Activated CD4-positive, alpha-beta T cell treated with anti-CD3 and anti-CD28 coated beads, Interleukin-2, amount 10 ng/mL, durations not matched to agents 24 days and 14 days (primary cell): ENCODE results near the gene LUZP2. TPM values are rescaled to one million over a fixed set of nuclear protein-coding genes. Genes with fewer than 3 reads are reported as not detected.

ENCODE experiments used
- DNase-seq: peaks from one replicate; pipeline ENCODE4 v3.0.0; 2022
- H3K27ac Mint-ChIP-seq: one replicate; pipeline ENCODE4 v1.8.0; 2022; ENCODE audit warnings: mild to moderate bottlenecking, mixed read lengths
- H3K27me3 Mint-ChIP-seq: one replicate; pipeline ENCODE4 v1.8.0; 2022; ENCODE audit warnings: mixed read lengths
- H3K36me3 Mint-ChIP-seq: one replicate; pipeline ENCODE4 v1.8.0; 2022; ENCODE audit warnings: low read depth, mild to moderate bottlenecking, mixed read lengths
- H3K4me1 Mint-ChIP-seq: one replicate; pipeline ENCODE4 v1.8.0; 2021; ENCODE audit warnings: mixed read lengths
- H3K4me3 Mint-ChIP-seq: one replicate; pipeline ENCODE4 v1.8.0; 2022; ENCODE audit warnings: mild to moderate bottlenecking, moderate library complexity, mixed read lengths
- H3K9me3 Mint-ChIP-seq: one replicate; pipeline ENCODE4 v1.8.0; 2021; ENCODE audit warnings: mixed read lengths
- intact Hi-C: fragments of 100-400 bp; cut with micrococcal nuclease; formaldehyde crosslinking; loops from one replicate; pipeline ENCODE4 v1.15.1; 2023
- total RNA-seq: library from RNA; stranded (reverse); gene quantifications from 2 replicates; pipeline ENCODE4 v1.2.3, GENCODE V29; 2022

Gene LUZP2
- total RNA-seq, 1 donor from 2014 or later = not detected

GRCh38 chr11:24628224-24628776, 131.4 kb downstream of the LUZP2 start:
- intact Hi-C loops = no loop called here
- Mint-ChIP-seq H3K4me1 (no peaks in the 10 kb centered on the region), H3K4me3 (no peak overlapping the region), H3K9me3 (no peaks in the 10 kb centered on the region), H3K27ac (no peak overlapping the region), H3K36me3 (no peaks in the 10 kb centered on the region), H3K27me3 (no peaks in the 10 kb centered on the region)
- DNase-seq = no peak

GRCh38 chr11:24634606-24635160, 137.8 kb downstream of the LUZP2 start:
- Mint-ChIP-seq H3K27ac (no peak overlapping the region), H3K4me3 (no peak overlapping the region), H3K4me1 (no peaks in the 10 kb centered on the region), H3K27me3 (no peaks in the 10 kb centered on the region), H3K9me3 (no peaks in the 10 kb centered on the region), H3K36me3 (no peaks in the 10 kb centered on the region)
- no peak for DNase-seq
- intact Hi-C loops = no loop called here

GRCh38 chr11:24635588-24636290, 138.9 kb downstream of the LUZP2 start:
- intact Hi-C loops = no loop called here
- DNase-seq = no peak
- Mint-ChIP-seq H3K4me1 (no peaks in the 10 kb centered on the region), H3K4me3 (no peak overlapping the region), H3K27me3 (no peaks in the 10 kb centered on the region), H3K27ac (no peak overlapping the region), H3K9me3 (no peaks in the 10 kb centered on the region), H3K36me3 (no peaks in the 10 kb centered on the region)

- H3K36me3 Mint-ChIP-seq = no peaks in the 10 kb centered on the region
- H3K27me3 Mint-ChIP-seq = no peaks in the 10 kb centered on the region
- intact Hi-C loops = no loop called here
- H3K9me3 Mint-ChIP-seq = no peaks in the 10 kb centered on the region
- no peak for DNase-seq
- H3K27ac Mint-ChIP-seq = no peak overlapping the region
- no peak overlapping the region for H3K4me3 Mint-ChIP-seq
- H3K4me1 Mint-ChIP-seq = no peaks in the 10 kb centered on the region
Measured at GRCh38 chr11:24636291-24636629, 139.4 kb downstream of the LUZP2 start.

- Mint-ChIP-seq H3K9me3 (no peaks in the 10 kb centered on the region), H3K36me3 (no peaks in the 10 kb centered on the region), H3K27ac (no peak overlapping the region), H3K27me3 (no peaks in the 10 kb centered on the region), H3K4me1 (no peaks in the 10 kb centered on the region), H3K4me3 (no peak overlapping the region)
- DNase-seq = no peak
- intact Hi-C loops = no loop called here
Measured at GRCh38 chr11:24637520-24637919, 140.7 kb downstream of the LUZP2 start.

- intact Hi-C loops = no loop called here
Measured at GRCh38 chr11:24642648-24643047, 145.8 kb downstream of the LUZP2 start.

GRCh38 chr11:24645563-24645962, 148.7 kb downstream of the LUZP2 start:
- no peak for DNase-seq
- no peaks in the 10 kb centered on the region for H3K36me3 Mint-ChIP-seq
- no peaks in the 10 kb centered on the region for H3K4me1 Mint-ChIP-seq
- H3K9me3 Mint-ChIP-seq = no peaks in the 10 kb centered on the region
- no peaks in the 10 kb centered on the region for H3K27me3 Mint-ChIP-seq
- H3K4me3 Mint-ChIP-seq = no peak overlapping the region
- intact Hi-C loops = no loop called here
- no peak overlapping the region for H3K27ac Mint-ChIP-seq

More at GRCh38 chr11:24642648-24643047, 145.8 kb downstream of the LUZP2 start:
- H3K9me3 Mint-ChIP-seq = no peaks in the 10 kb centered on the region
- no peak overlapping the region for H3K4me3 Mint-ChIP-seq
- H3K27ac Mint-ChIP-seq = no peak overlapping the region
- H3K27me3 Mint-ChIP-seq = no peaks in the 10 kb centered on the region
- no peak for DNase-seq
- H3K36me3 Mint-ChIP-seq = no peaks in the 10 kb centered on the region
- no peaks in the 10 kb centered on the region for H3K4me1 Mint-ChIP-seq

GRCh38 chr11:24651873-24652272, 155.0 kb downstream of the LUZP2 start:
- Mint-ChIP-seq H3K27ac (no peak overlapping the region), H3K27me3 (no peaks in the 10 kb centered on the region), H3K4me1 (no peaks in the 10 kb centered on the region), H3K9me3 (no peaks in the 10 kb centered on the region), H3K36me3 (no peaks in the 10 kb centered on the region), H3K4me3 (no peak overlapping the region)
- DNase-seq = no peak
- intact Hi-C loops = no loop called here

- intact Hi-C loops = no loop called here
- no peak for DNase-seq
- Mint-ChIP-seq H3K27me3 (no peaks in the 10 kb centered on the region), H3K27ac (no peak overlapping the region), H3K36me3 (no peaks in the 10 kb centered on the region), H3K9me3 (no peaks in the 10 kb centered on the region), H3K4me1 (no peaks in the 10 kb centered on the region), H3K4me3 (no peak overlapping the region)
Measured at GRCh38 chr11:24653901-24654300, 157.0 kb downstream of the LUZP2 start.

GRCh38 chr11:24661331-24661730, 164.5 kb downstream of the LUZP2 start:
- Mint-ChIP-seq H3K27ac (no peak overlapping the region), H3K4me3 (no peak overlapping the region), H3K36me3 (no peaks in the 10 kb centered on the region), H3K4me1 (no peaks in the 10 kb centered on the region), H3K9me3 (peaks cover 11% of the 10 kb centered on the region), H3K27me3 (no peaks in the 10 kb centered on the region)
- no peak for DNase-seq
- intact Hi-C loops = no loop called here

GRCh38 chr11:24664399-24664798, 167.5 kb downstream of the LUZP2 start:
- H3K36me3 Mint-ChIP-seq = no peaks in the 10 kb centered on the region
- H3K4me1 Mint-ChIP-seq = no peaks in the 10 kb centered on the region
- no peaks in the 10 kb centered on the region for H3K27me3 Mint-ChIP-seq
- no peak for DNase-seq
- intact Hi-C loops = no loop called here
- H3K27ac Mint-ChIP-seq = no peak overlapping the region
- no peak overlapping the region for H3K4me3 Mint-ChIP-seq
- H3K9me3 Mint-ChIP-seq = peaks cover 11% of the 10 kb centered on the region

- no peak overlapping the region for H3K4me3 Mint-ChIP-seq
- peaks cover 5% of the 10 kb centered on the region for H3K9me3 Mint-ChIP-seq
- no peaks in the 10 kb centered on the region for H3K36me3 Mint-ChIP-seq
- no peak overlapping the region for H3K27ac Mint-ChIP-seq
- no peaks in the 10 kb centered on the region for H3K27me3 Mint-ChIP-seq
- no peak for DNase-seq
- intact Hi-C loops = no loop called here
- H3K4me1 Mint-ChIP-seq = no peaks in the 10 kb centered on the region
Measured at GRCh38 chr11:24667353-24667968, 170.6 kb downstream of the LUZP2 start.

GRCh38 chr11:24678703-24679348, 182.0 kb downstream of the LUZP2 start:
- Mint-ChIP-seq H3K9me3 (no peaks in the 10 kb centered on the region), H3K27me3 (no peaks in the 10 kb centered on the region), H3K4me1 (no peaks in the 10 kb centered on the region), H3K4me3 (no peak overlapping the region), H3K36me3 (no peaks in the 10 kb centered on the region), H3K27ac (no peak overlapping the region)
- intact Hi-C loops = no loop called here
- no peak for DNase-seq

- Mint-ChIP-seq H3K27me3 (no peaks in the 10 kb centered on the region), H3K27ac (no peak overlapping the region), H3K36me3 (no peaks in the 10 kb centered on the region), H3K4me1 (no peaks in the 10 kb centered on the region), H3K4me3 (no peak overlapping the region), H3K9me3 (no peaks in the 10 kb centered on the region)
- intact Hi-C loops = no loop called here
- DNase-seq = no peak
Measured at GRCh38 chr11:24679821-24680351, 183.0 kb downstream of the LUZP2 start.
